Ishikawa (cell line): ENCODE results near the gene SLC6A18.

ENCODE experiments used
- CEBPB ChIP-seq: IDR thresholded peaks from 2 replicates; pipeline ENCODE4 v1.6.1; 2012
- CREB1 ChIP-seq: IDR thresholded peaks from 2 replicates; pipeline ENCODE4 v1.6.1; 2012; ENCODE audit warnings: low read depth
- EGR1 ChIP-seq: IDR thresholded peaks from 2 replicates; pipeline ENCODE4 v1.6.1; 2012
- EP300 ChIP-seq: IDR thresholded peaks from 2 replicates; pipeline ENCODE4 v1.6.1; 2012; ENCODE audit warnings: borderline replicate concordance
- FOXM1 ChIP-seq: IDR thresholded peaks from 2 replicates; pipeline ENCODE4 v1.6.1; 2012; ENCODE audit warnings: low read depth, borderline replicate concordance
- NFIC ChIP-seq: IDR thresholded peaks from 2 replicates; pipeline ENCODE4 v1.6.1; 2012
- RAD21 ChIP-seq: IDR thresholded peaks from 2 replicates; pipeline ENCODE4 v1.6.1; 2012; ENCODE audit warnings: low read depth
- REST ChIP-seq: IDR thresholded peaks from 2 replicates; pipeline ENCODE4 v1.6.1; 2012; ENCODE audit warnings: low read depth, mild to moderate bottlenecking
- TAF1 ChIP-seq: IDR thresholded peaks from 2 replicates; pipeline ENCODE4 v1.6.1; 2012; ENCODE audit warnings: low read depth, mild to moderate bottlenecking
- TCF12 ChIP-seq: IDR thresholded peaks from 2 replicates; pipeline ENCODE4 v1.6.1; 2012; ENCODE audit warnings: low read depth
- TEAD4 ChIP-seq: IDR thresholded peaks from 2 replicates; pipeline ENCODE4 v1.6.1; 2012
- YY1 ChIP-seq: IDR thresholded peaks from 2 replicates; pipeline ENCODE4 v1.6.1; 2012; ENCODE audit warnings: low read depth
- ZBTB7A ChIP-seq: IDR thresholded peaks from 2 replicates; pipeline ENCODE4 v1.6.1; 2012; ENCODE audit warnings: low read depth
- TF ChIP-seq, protein P1 (sequence below): IDR thresholded peaks from 2 replicates; pipeline ENCODE4 v1.6.1; 2012
- TF ChIP-seq, protein P2 (sequence below): IDR thresholded peaks from 2 replicates; pipeline ENCODE4 v1.6.1; 2012

SLC6A18 gene

DNA sequence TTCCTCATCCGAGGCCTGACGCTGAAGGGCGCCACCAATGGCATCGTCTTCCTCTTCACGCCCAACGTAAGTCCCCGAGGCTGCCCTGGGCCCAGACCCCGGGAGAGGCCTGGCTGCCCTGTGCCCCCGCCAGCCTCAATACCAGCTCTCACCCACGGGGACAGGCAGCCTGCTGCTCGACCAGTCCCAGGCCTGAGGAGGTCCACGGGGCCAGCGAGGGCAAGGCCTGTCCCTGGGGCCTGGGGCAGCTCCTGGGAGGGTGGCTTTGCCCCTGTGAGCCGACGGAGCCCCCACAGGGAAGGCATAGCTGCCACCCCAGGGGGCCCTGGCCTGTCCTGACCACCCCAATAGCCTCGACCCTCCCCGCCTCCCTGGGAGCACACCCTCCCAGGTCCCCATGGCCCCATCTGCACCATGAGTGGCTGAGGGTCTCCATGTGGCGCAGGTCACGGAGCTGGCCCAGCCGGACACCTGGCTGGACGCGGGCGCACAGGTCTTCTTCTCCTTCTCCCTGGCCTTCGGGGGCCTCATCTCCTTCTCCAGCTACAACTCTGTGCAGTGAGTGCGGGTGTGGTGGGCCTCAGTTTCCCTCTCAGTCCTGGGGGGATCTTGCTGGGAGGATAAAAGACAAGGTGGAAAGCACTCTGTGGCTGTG, 11.5 kb upstream of the SLC6A18 start:
- no peak for TF ChIP-seq RAD21
- no peak for TF ChIP-seq NFIC

GRCh38 chr5:1214163-1214935, 10.8 kb upstream of the SLC6A18 start:
- TF ChIP-seq CREB1 (no peak), YY1 (no peak), TCF12 (no peak), RAD21 (no peak), EGR1 (no peak), FOXM1 (no peak), NFIC (no peak), ZBTB7A (no peak), EP300 (no peak), TAF1 (no peak), REST (no peak), TEAD4 (no peak), CEBPB (no peak)
- TF ChIP-seq, protein P1, sequence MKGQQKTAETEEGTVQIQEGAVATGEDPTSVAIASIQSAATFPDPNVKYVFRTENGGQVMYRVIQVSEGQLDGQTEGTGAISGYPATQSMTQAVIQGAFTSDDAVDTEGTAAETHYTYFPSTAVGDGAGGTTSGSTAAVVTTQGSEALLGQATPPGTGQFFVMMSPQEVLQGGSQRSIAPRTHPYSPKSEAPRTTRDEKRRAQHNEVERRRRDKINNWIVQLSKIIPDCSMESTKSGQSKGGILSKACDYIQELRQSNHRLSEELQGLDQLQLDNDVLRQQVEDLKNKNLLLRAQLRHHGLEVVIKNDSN, result no peak
- TF ChIP-seq, protein P2, sequence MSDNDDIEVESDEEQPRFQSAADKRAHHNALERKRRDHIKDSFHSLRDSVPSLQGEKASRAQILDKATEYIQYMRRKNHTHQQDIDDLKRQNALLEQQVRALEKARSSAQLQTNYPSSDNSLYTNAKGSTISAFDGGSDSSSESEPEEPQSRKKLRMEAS, result no peak

DNA sequence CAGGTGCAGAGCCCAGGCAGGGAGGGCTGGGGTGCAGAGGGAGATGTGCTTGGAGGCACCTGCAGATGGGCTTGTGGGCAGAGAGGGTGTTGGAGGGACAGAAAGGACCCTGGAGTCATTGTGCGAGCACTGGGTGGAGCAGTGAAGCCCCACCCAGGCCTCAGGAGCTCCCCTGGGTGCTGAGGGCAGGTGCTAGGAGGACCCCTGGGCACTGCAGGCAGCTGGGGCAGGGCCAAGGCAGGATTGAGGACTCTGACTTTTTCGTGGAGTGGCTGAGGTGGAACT, 10.3 kb upstream of the SLC6A18 start:
- TF ChIP-seq EGR1 (no peak), FOXM1 (no peak), NFIC (no peak), REST (no peak), TEAD4 (no peak), TCF12 (no peak), ZBTB7A (no peak), CREB1 (no peak), CEBPB (no peak), RAD21 (no peak)
- TF ChIP-seq, protein P2, result no peak
- TF ChIP-seq, protein P1, result no peak

GRCh38 chr5:1215320-1216096, 9.7 kb upstream of the SLC6A18 start:
- TF ChIP-seq REST (no peak), CEBPB (no peak), RAD21 (no peak), NFIC (no peak), EGR1 (no peak), CREB1 (no peak), FOXM1 (no peak), YY1 (no peak), TEAD4 (no peak), ZBTB7A (no peak)
- TF ChIP-seq, protein P1, result no peak
- TF ChIP-seq, protein P2, result no peak
